Measurements from ENCODE around the gene COMMD6. TPM values are rescaled to one million over a fixed set of nuclear protein-coding genes. Genes with fewer than 3 reads are reported as not detected.

The COMMD6 gene
- total and polyA plus RNA-seq, 2 experiments from 2014 or later = 34.9 to 339 TPM

DNA sequence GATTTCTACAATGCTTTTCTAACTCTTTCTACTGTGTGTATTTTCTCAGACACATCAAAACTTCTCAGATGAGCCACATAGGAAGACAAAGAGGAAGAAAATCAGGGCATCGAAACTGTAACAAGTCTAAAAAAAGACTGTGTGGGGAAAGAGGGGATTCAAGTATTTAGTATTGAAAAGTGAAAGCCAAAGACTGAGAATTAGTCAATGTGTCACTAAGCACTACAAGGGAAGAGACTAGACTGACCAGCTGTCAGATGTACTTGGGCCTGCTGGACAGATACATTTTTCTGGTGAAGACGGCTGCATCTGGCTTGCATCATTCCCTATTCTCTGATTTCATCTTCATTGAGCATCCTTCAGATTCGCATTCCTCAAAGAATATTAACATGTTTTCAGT lies 25.4 kb downstream of the COMMD6 start:
- Histone ChIP-seq H3K4me2 (no peak overlapping the region), H3K4me3 (no peak overlapping the region), H3K9me2 (ENCODE audit: insufficient read depth) (0 out of 2 replicates have a peak, but pooled peaks cover 1% of the 10 kb centered on the region), H3F3A (replicated peaks; ENCODE audit: low read depth) (no peaks in the 10 kb centered on the region), H2AFZ (no peak overlapping the region), H3K27ac (ENCODE audit: low read depth) (no peak overlapping the region), H4K20me1 (replicated peaks; ENCODE audit: insufficient read depth) (no peaks in the 10 kb centered on the region), H3K27me3 (ENCODE audit: insufficient read depth) (no peaks in the 10 kb centered on the region), H3K36me3 (ENCODE audit: insufficient read depth) (no peaks in the 10 kb centered on the region), H3K4me1 (ENCODE audit: insufficient read depth) (no peaks in the 10 kb centered on the region), H3K79me2 (replicated peaks; ENCODE audit: insufficient read depth) (no peaks in the 10 kb centered on the region)
- no peak for TF ChIP-seq ZNF114 (CRISPR knock-in tag; IDR thresholded peaks at IDR 0.05)
- TF ChIP-seq, protein P1, sequence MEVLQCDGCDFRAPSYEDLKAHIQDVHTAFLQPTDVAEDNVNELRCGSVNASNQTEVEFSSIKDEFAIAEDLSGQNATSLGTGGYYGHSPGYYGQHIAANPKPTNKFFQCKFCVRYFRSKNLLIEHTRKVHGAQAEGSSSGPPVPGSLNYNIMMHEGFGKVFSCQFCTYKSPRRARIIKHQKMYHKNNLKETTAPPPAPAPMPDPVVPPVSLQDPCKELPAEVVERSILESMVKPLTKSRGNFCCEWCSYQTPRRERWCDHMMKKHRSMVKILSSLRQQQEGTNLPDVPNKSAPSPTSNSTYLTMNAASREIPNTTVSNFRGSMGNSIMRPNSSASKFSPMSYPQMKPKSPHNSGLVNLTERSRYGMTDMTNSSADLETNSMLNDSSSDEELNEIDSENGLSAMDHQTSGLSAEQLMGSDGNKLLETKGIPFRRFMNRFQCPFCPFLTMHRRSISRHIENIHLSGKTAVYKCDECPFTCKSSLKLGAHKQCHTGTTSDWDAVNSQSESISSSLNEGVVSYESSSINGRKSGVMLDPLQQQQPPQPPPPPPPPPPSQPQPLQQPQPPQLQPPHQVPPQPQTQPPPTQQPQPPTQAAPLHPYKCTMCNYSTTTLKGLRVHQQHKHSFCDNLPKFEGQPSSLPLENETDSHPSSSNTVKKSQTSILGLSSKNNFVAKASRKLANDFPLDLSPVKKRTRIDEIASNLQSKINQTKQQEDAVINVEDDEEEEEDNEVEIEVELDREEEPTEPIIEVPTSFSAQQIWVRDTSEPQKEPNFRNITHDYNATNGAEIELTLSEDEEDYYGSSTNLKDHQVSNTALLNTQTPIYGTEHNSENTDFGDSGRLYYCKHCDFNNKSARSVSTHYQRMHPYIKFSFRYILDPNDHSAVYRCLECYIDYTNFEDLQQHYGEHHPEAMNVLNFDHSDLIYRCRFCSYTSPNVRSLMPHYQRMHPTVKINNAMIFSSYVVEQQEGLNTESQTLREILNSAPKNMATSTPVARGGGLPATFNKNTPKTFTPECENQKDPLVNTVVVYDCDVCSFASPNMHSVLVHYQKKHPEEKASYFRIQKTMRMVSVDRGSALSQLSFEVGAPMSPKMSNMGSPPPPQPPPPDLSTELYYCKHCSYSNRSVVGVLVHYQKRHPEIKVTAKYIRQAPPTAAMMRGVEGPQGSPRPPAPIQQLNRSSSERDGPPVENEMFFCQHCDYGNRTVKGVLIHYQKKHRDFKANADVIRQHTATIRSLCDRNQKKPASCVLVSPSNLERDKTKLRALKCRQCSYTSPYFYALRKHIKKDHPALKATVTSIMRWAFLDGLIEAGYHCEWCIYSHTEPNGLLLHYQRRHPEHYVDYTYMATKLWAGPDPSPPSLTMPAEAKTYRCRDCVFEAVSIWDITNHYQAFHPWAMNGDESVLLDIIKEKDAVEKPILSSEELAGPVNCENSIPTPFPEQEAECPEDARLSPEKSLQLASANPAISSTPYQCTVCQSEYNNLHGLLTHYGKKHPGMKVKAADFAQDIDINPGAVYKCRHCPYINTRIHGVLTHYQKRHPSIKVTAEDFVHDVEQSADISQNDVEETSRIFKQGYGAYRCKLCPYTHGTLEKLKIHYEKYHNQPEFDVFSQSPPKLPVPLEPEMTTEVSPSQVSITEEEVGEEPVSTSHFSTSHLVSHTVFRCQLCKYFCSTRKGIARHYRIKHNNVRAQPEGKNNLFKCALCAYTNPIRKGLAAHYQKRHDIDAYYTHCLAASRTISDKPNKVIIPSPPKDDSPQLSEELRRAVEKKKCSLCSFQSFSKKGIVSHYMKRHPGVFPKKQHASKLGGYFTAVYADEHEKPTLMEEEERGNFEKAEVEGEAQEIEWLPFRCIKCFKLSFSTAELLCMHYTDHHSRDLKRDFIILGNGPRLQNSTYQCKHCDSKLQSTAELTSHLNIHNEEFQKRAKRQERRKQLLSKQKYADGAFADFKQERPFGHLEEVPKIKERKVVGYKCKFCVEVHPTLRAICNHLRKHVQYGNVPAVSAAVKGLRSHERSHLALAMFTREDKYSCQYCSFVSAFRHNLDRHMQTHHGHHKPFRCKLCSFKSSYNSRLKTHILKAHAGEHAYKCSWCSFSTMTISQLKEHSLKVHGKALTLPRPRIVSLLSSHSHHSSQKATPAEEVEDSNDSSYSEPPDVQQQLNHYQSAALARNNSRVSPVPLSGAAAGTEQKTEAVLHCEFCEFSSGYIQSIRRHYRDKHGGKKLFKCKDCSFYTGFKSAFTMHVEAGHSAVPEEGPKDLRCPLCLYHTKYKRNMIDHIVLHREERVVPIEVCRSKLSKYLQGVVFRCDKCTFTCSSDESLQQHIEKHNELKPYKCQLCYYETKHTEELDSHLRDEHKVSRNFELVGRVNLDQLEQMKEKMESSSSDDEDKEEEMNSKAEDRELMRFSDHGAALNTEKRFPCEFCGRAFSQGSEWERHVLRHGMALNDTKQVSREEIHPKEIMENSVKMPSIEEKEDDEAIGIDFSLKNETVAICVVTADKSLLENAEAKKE (CRISPR knock-in tag; IDR thresholded peaks at IDR 0.05) = no peak
- TF ChIP-seq, protein P2, sequence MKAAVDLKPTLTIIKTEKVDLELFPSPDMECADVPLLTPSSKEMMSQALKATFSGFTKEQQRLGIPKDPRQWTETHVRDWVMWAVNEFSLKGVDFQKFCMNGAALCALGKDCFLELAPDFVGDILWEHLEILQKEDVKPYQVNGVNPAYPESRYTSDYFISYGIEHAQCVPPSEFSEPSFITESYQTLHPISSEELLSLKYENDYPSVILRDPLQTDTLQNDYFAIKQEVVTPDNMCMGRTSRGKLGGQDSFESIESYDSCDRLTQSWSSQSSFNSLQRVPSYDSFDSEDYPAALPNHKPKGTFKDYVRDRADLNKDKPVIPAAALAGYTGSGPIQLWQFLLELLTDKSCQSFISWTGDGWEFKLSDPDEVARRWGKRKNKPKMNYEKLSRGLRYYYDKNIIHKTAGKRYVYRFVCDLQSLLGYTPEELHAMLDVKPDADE (IDR thresholded peaks at IDR 0.05) = no peak
- TF ChIP-seq POLR2AphosphoS5 (IDR thresholded peaks at IDR 0.05; ENCODE audit: low read depth) = no peak
- TF ChIP-seq, protein P3, sequence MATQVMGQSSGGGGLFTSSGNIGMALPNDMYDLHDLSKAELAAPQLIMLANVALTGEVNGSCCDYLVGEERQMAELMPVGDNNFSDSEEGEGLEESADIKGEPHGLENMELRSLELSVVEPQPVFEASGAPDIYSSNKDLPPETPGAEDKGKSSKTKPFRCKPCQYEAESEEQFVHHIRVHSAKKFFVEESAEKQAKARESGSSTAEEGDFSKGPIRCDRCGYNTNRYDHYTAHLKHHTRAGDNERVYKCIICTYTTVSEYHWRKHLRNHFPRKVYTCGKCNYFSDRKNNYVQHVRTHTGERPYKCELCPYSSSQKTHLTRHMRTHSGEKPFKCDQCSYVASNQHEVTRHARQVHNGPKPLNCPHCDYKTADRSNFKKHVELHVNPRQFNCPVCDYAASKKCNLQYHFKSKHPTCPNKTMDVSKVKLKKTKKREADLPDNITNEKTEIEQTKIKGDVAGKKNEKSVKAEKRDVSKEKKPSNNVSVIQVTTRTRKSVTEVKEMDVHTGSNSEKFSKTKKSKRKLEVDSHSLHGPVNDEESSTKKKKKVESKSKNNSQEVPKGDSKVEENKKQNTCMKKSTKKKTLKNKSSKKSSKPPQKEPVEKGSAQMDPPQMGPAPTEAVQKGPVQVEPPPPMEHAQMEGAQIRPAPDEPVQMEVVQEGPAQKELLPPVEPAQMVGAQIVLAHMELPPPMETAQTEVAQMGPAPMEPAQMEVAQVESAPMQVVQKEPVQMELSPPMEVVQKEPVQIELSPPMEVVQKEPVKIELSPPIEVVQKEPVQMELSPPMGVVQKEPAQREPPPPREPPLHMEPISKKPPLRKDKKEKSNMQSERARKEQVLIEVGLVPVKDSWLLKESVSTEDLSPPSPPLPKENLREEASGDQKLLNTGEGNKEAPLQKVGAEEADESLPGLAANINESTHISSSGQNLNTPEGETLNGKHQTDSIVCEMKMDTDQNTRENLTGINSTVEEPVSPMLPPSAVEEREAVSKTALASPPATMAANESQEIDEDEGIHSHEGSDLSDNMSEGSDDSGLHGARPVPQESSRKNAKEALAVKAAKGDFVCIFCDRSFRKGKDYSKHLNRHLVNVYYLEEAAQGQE (IDR thresholded peaks at IDR 0.05; ENCODE audit: unreplicated experiment) = no peak
- TF ChIP-seq JUNB (IDR thresholded peaks at IDR 0.05; ENCODE audit: unreplicated experiment) = no peak
- no peak for TF ChIP-seq EZH2 (IDR thresholded peaks at IDR 0.05; ENCODE audit: low read depth, unreplicated experiment)
- no peak for TF ChIP-seq CREB1 (CRISPR knock-in tag; IDR thresholded peaks at IDR 0.05; ENCODE audit: low read depth)
- TF ChIP-seq, protein P4, sequence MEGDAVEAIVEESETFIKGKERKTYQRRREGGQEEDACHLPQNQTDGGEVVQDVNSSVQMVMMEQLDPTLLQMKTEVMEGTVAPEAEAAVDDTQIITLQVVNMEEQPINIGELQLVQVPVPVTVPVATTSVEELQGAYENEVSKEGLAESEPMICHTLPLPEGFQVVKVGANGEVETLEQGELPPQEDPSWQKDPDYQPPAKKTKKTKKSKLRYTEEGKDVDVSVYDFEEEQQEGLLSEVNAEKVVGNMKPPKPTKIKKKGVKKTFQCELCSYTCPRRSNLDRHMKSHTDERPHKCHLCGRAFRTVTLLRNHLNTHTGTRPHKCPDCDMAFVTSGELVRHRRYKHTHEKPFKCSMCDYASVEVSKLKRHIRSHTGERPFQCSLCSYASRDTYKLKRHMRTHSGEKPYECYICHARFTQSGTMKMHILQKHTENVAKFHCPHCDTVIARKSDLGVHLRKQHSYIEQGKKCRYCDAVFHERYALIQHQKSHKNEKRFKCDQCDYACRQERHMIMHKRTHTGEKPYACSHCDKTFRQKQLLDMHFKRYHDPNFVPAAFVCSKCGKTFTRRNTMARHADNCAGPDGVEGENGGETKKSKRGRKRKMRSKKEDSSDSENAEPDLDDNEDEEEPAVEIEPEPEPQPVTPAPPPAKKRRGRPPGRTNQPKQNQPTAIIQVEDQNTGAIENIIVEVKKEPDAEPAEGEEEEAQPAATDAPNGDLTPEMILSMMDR (conservative IDR thresholded peaks at IDR 0.05; ENCODE audit: low read depth in 2 of 2) = no peak
- TF ChIP-seq STAT1 (IDR thresholded peaks at IDR 0.05; ENCODE audit: unreplicated experiment) = no peak
- no peak for TF ChIP-seq NANOG (IDR thresholded peaks at IDR 0.05; ENCODE audit: borderline replicate concordance)
- Mint-ChIP-seq H3K4me1 (no peaks in the 10 kb centered on the region), H3K36me3 (ENCODE audit: low read depth) (no peaks in the 10 kb centered on the region), H3K4me3 (no peak overlapping the region), H3K9me3 (no peaks in the 10 kb centered on the region), H3K27ac (no peak overlapping the region), H3K27me3 (ENCODE audit: insufficient read depth, low read depth, poor library complexity) (no peaks in the 10 kb centered on the region)
- DNase-seq (ENCODE audit: low spot score) (no peak), ATAC-seq (no peak)
